Measurements from ENCODE around the gene EIF4ENIF1. TPM values are rescaled to one million over a fixed set of nuclear protein-coding genes. Genes with fewer than 3 reads are reported as not detected.
"Not testable (repeated sequence)": the region's sequence is repeated elsewhere in the genome, so short reads cannot be mapped to it uniquely, and the experiment has no call there.

Gene EIF4ENIF1
- total RNA-seq, 1 donor from 2014 or later: 21.6 TPM

DNA sequence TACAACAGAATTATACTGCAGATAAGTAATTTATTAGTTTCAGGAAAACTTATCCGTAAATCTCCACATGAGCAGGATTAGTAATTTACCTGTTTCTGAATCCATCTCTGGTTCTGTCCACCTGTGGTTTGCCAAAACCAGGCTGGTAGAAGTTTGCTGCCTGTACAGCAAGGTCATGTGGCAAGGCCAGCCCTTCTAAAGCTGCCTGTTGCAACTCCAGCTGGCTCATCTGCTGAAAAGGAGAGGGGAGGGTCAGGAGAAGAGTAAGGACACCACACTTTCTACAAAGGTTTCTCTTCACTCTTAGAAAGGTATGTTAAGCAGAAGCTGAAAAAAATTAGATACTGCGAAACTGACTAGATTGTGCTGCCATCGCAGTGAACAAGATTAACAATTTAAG lies 42.3 kb downstream of the EIF4ENIF1 start:
- DNase-seq (ENCODE audit: low spot score in 2 of 2) (no peak), FAIRE-seq (no peak)

DNA sequence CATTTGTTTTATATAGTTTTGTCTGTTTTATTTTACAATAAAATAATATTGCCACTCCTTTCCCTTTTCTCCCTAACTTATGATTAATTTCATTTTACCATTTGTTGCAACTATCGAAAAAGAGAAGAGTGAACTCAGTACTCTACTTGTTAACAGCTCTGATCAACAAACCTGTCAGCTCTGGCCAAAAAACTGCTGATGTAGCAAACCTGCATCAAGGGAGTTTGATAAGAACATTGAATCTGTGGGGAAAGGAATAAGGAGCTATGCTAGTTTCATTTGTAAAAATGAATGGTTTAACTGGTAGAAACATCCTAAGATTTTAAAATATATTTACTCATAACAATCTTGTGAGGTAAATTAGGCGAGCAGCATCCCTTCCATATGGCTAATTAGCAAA lies 42.9 kb downstream of the EIF4ENIF1 start:
- FAIRE-seq (no peak), DNase-seq (ENCODE audit: low spot score in 2 of 2) (no peak)

DNA sequence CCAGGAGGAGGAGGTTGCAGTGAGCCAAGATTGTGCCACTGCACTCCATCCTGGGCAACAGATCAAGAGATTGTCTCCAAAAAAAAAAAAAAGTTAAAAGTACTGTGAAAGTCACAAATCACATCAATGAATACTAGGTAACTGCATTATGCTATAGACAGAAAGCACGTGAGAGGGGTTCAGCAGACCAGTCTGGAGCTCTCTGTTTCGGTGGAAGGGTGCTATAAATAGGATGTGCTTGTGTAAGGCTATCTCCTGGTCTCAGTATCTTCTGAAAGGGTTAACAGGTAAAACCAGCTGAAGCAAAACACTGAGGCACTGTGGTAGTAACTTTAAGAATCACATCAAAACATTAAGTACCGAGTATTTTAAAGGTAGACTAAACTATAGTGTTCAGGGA lies 43.4 kb downstream of the EIF4ENIF1 start:
- no peak for DNase-seq (ENCODE audit: low spot score in 2 of 2)
- FAIRE-seq: no peak

DNA sequence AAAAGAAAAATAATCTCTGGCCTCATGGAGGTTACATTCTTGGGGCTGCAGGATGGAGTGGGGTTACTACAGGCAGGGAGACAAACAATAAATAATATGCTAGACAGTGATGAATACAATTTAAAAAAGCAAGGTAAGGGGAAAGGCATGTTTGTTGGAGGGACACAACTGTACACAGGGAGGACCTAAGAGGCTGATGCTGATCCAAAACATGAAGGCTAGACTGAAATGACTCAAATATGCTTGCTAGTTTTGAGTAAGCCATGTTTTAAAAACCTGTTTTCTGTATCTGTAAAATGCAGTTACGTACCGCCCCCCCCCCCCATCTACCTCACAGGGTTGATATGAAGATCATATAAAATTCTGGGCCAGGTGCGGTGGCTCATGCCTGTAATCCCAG lies 44.0 kb downstream of the EIF4ENIF1 start:
- DNase-seq (ENCODE audit: low spot score in 2 of 2) (no peak), FAIRE-seq (no peak)

DNA sequence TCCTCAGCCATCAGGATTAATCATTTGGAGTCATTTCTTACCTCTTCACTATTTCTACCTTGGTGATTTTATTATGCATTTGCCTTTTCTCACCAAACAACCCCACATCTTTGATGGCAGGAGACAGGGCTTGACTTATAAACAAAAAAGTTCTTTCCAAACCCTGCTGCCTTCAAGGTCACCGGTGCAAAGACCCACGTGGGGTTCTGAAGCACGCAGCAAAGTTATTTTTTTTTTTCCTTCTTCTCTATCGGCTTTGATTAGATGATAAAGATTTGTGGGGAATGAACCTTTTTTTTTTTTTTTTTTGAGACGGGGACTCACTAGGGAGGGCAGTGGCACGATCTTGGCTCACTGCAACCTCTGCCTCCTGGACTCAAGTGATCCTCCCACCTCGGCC lies 46.1 kb downstream of the EIF4ENIF1 start:
- DNase-seq (ENCODE audit: low spot score in 2 of 2): no peak
- no peak for FAIRE-seq

DNA sequence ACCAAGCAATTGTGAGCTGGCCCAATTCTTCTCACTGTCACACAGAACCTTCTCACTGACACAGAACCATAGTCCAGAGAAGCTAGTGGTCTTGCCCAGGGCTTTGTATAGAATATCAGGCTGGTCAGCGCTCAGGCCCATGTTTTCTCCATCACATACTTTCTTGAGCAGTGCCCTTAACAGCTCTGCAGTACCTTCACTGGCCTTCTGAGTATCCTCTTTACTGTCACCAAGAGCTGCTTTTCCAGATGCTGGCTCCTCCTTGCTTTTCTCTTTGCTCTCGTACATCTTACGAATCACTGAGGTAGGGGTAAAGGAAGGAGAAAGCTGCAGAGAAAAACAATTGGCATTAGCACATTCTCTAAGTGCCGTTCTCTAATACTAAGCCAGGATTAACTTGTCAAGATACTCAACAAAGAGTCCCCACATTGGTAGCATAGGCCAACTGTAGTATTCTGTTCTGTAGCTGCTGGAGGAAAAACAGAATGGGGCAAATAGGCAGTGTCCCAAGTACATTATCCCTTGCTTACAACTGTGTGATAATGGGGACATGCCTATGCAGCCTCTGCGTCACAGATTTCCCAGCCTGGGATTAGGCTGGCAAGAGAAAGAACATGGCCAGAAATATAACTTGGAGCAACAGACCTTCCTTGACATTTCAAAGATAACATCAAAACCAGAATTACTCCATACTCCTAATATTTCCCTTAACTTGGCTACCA lies 46.7 kb downstream of the EIF4ENIF1 start:
- DNase-seq (ENCODE audit: low spot score in 2 of 2) (no peak), FAIRE-seq (no peak)

DNA sequence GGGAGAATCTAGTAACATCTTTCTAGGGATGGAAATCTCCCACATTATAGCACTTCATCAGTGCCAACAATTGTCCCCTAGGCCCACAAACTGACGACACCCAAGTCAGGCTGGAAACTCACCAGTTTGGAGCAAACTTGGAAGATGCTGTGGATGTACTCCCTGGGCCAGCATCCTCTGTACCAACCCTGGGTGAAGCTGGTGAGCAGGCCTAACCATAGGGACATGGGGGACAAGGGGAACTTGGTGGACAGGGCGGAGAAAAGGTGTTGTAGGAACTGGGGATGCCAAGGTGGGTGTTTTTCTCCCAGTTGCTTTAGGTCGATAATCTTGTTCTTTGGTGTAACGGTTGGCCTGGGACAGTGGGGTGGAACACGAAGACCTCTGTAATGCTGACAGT lies 48.0 kb downstream of the EIF4ENIF1 start:
- FAIRE-seq: no peak
- DNase-seq (ENCODE audit: low spot score in 2 of 2): no peak

DNA sequence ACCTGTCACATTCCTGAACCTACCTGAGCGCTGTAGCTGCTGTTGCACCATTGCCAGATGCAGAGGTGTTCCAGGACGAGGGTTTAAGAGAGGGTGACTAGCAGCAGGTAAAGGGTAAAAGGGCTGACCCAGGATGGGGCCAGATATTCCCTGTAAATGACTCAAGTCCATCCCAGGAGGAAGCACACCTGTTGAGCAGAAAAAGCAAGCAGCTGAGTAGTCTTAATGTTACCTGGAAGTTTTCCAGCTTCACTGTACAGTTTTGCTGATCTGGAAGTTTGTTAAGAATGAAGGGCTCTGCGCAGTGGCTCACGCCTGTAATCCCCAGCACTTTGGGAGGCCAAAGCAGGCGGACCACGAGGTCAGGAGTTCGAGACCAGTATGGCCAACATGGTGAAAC lies 49.0 kb downstream of the EIF4ENIF1 start:
- FAIRE-seq (no peak), DNase-seq (ENCODE audit: low spot score in 2 of 2) (no peak)

DNA sequence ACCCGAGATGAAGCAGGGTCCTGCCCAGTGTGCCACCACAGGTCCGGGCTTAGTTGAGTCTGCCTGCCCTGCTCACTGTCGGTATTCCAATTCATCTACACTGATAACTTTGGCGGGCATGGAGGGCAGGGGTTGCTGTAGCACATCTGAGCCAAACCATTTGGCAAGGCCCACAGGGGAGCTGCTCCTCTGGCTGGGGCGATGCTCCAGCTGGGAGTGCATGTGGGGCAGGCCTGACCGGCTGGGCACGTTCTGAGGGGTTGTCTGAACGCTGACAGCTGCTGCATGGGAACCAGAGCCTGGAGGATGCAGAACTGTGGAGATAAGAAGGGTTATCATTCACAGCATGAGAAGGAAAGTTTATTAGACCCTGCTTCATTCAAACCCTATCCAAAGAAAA lies 49.8 kb downstream of the EIF4ENIF1 start:
- no peak for DNase-seq (ENCODE audit: low spot score in 2 of 2)
- FAIRE-seq: no peak

DNA sequence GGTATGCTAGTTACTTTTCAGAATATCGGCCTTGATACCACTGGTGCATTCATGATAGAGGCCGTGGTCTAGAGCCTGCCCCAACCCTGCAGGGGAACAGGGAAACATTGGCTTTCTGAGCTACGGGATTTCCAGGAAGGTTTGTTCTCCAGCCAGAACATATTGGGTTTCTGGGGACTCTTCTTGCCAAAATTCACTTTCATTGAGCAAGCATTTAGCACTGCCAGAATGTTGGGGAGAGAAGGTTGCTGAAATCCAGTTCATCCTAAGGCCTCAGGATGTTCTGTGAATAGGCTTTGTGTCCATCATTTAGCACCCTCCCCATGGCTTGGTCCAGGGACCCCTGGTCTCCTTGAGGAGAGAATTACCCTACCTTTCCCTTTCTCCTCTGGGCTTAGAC lies 53.5 kb downstream of the EIF4ENIF1 start:
- no peak for DNase-seq (ENCODE audit: low spot score in 2 of 2)
- FAIRE-seq: no peak

DNA sequence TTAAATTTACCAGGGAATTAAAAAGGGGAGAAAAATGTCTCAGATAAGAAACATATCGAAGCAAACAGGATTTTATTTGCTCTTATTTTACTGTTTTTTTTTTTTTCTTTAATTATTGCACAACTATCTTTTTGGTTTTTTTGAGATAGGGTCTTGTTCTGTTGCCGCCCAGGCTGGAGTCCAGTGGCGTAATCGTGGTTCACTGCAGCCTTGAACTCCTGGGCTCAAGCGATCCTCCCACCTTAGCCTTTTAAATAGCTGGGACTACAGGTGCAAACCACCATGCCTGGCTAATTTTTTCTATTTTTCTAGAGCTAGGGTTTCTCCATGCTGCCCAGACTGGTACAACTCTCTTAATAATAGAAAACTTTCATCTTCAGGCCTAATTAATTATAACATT lies 57.7 kb downstream of the EIF4ENIF1 start:
- no peak for FAIRE-seq
- DNase-seq (ENCODE audit: low spot score in 2 of 2): no peak

DNA sequence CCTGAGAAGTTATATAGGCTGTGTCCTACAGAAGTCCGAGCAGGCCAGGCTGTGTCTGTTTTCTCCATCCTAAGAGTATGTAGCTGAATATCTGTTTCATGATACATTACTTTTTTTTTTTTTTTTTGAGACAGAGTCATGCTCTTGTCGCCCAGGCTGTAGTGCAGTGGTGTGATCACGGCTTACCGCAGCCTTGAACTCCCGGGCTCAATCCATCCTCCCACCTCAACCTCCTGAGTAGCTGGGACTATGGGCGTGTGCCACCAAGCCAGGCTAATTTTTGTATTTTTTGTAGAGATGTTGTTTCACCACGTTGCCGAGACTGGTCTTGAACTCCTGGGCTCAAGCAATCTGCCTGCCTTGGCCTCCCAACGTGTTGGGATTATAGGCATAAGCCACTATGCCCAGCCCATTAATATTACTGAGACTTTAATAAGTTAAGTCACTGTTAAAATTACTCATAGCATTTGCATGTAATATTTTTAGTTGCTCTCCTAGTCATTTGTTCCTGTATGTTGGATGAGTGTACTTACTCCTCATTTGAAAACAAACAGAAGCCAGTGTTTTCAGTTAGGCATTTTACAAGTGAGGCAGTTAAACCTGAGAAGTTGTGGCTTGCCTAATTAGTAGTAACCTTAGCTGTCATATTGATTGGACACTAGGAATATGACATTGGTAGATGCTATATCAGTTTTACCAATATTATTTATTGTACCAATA lies 64.2 kb downstream of the EIF4ENIF1 start:
- no peak for FAIRE-seq
- DNase-seq (ENCODE audit: low spot score in 2 of 2): no peak

DNA sequence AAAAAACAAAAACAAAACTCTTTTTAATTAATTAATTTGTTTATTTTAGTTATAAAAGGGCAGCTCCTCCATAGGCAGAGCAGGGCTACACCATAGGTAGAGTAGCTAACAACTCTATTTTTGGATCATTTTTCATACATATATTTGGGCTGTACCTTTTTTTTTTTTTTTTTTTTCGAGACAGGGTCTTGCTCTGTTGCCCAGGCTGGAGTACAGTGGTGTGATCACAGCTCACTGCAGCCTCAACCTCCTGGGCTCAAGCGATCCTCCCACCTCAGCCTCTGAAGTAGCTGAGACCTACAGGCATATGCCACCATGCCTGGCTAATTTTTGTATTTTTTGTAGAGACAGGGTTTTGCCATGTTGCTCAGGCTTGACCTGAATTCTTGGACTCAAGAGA lies 87.3 kb downstream of the EIF4ENIF1 start:
- DNase-seq (ENCODE audit: low spot score in 2 of 2); FAIRE-seq: not testable (repeated sequence)

DNA sequence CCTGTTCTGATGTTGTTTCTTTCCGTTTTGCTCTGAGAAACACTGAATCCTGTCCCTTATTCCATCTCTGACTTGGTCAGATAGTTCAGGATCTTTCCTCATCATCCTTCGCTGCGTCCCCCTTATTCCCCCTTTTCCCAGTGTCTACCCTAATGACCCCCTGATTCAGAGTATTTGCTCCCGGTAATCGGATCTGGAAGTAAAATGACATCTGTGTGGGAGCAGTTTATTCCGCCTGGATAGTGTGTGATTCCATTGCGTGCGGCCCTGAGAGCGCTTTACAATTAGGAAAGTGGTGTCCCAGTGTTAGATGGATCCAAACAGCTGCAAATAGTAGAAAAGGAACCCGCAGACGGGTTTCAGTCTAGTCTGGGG lies 89.6 kb downstream of the EIF4ENIF1 start:
- FAIRE-seq (no peak), DNase-seq (ENCODE audit: low spot score in 2 of 2) (no peak)

DNA sequence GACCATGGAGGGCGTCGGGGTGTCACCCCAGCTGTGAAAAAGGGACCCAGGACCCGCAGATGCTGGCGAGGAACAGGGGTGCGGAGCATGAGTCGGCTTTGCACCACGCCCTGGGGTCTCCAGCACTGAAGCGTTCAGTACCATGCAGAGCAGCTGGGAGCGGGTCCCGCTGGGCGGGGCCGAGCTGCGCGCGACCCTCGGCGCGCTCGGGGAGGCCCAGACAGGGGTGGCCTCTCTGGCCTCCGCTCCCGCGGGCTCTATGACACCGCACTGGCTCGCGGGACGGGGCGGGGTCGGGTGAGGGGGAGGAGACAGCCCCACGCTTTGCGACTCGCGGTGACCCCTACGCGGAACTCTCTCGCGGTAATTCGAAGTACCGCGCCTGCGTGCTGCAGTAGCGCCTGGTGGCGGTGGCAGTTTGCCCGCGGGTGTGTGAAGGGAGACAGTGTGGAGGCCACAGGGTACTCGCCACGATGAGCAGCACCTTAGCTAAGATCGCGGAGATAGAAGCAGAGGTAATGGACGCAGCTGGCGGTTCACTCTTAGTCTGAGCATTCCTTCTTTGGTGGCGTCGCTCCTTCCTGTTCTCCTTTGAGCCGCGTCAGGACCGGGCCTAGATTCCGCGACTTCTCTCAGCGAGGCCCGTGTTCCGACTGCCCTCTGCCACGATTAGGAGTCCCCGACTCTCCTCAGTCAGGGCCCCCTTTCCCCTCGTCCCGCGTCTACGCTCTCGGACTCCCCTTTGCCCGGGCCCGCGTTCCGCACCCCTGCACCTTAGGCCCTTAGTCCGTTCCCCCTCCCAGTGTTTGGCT lies 90.2 kb downstream of the EIF4ENIF1 start, which contains the start of gene DRG1:
Gene DRG1 (plus strand): TSS at position 394 of the 812 bp plus-strand sequence. CDS start 80 bp downstream, at position 474.
- DNase-seq (ENCODE audit: low spot score in 2 of 2) (peak; percentile 93 to 99), FAIRE-seq (no peak)

DNA sequence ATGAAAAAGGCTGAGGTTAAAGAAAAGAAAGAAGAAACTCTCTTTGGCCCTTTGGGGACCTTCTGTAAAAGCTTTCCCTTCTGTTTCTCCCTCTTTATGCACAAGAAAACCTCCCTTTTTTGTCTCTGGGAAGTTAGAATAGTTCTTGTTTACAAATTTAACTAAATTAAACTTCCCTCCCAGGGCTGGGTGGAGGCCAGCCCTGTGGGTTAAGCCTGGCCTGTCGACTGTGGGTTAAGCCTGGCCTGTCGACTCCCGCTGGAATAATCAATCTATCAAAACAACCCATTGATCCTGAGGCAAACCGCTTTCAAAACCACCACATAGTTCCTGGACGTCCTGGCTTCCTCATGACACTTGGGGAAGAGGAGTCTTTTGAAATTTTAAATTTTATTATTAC lies 91.4 kb downstream of the EIF4ENIF1 start:
- FAIRE-seq: no peak

DNA sequence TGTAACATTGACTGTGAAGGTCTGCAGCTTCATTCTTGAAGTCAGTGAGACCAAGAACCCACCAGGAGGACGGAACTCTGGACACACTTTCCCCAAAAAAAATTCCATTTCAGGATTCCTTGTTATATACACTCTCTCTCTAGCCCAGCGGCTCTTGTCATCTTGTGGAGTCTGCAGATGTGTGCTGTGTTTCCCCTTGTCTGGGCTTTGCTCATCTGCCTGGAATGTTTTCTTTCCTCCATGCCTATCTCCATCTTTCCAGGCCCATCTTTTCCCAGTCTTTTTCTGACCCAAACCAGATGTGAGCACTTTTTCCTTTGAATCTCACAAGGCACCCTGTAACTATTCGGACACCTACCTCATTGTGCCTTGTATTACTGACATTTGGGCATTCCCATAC lies 95.3 kb downstream of the EIF4ENIF1 start:
- no peak for DNase-seq (ENCODE audit: low spot score in 2 of 2)
- no peak for FAIRE-seq

More for the DNA sequence above, 91.4 kb downstream of the EIF4ENIF1 start:
- no peak for DNase-seq (ENCODE audit: low spot score in 2 of 2)

DNA sequence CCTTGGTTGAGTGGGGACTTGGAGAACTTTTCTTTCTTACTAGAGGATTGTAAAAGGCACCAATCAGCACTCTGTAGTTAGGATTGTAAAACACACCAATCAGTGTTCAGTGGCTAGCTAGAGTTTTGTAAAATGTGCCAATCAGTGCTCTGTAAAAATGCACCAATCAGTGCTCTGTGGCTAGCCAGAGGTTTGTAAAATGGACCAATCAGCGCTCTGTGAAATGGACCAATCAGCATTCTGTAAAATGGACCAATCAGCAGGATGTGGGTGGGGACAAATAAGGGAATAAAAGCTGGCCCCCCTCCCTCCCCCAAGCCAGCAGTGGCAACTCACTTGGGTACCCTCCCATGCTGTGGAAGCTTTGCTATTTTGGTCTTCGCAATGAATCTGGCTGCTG lies 95.7 kb downstream of the EIF4ENIF1 start:
- no peak for DNase-seq (ENCODE audit: low spot score in 2 of 2)
- no peak for FAIRE-seq
